Measurements from ENCODE around the gene RPP25. TPM values are rescaled to one million over a fixed set of nuclear protein-coding genes. Genes with fewer than 3 reads are reported as not detected.

RPP25 gene
- total RNA-seq, 5 donors from 2014 or later (not counting 1 experiment from before 2014, with no cell fraction given): 0.79 to 4.2 (median 2.8) TPM

DNA sequence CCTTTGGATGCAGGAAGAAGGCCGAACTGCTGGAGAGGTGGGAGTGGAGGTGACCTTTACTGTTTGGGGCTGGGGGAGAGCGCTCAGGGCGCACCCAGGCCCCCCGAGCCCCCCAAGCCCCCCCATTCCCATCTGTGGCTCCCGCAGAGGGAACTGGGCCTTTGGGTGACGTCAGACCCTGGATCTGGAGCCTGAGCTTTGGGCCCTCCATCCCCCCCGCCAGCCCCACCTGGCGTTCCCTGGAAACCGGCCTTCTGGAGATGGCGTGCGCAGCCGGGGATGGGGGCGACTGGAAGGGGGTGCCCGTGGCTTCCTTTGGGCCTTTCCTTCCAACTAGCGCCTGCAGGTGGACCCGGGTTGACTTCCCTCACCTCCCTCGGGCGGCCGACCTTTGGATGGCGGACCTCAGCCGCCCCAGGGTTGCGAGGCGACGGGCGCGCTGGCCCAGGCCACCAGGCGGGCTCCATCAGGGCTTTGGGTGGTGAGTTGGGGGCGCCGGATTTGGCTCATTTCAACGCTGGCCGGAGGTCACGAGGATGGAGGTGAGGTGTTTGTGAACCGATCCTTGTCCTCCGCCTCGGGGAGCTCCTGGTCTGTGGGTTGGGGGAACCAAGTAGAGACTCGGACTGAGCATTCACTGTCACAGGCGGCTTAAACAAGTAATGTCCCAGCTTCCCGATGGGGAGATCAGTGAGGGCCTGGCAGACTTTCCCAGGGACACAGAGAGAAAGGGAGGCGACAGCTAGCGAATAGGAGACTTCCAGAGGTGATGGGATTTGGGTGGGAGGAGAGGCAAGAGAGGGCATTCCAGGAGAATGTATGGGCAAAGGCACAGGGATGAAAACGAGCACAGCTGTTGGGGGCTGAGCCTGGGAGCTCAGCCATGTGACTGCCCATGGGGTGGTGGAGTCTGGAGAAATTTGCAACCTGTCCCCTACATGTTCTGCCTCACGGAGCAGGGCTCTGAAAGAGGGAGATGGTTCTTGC is 39.5 kb upstream of the RPP25 start:
- Mint-ChIP-seq H3K9me3 (no peaks in the 10 kb centered on the region), H3K27ac (no peak overlapping the region), H3K27me3 (peaks cover 31 to 34% of the 10 kb centered on the region in 2 donors), H3K4me3 (peak overlapping the region; percentile 66 to 85 (median 78)), H3K4me1 (peaks cover 10 to 18% (median 16%) of the 10 kb centered on the region in 3 donors), H3K36me3 (no peaks in the 10 kb centered on the region)
- Histone ChIP-seq H3K9me3 (no peaks in the 10 kb centered on the region), H3K36me3 (ENCODE audit: control insufficient read depth in 2 of 2, extremely low read depth in 1 of 2, insufficient read depth in 1 of 2, low read length in 1 of 2) (no peaks in the 10 kb centered on the region), H3K4me1 (ENCODE audit: control insufficient read depth in 1 of 2, extremely low read depth in 1 of 2, insufficient read depth in 2 of 2, low read length in 2 of 2) (peaks cover 0 to 19% of the 10 kb centered on the region in 2 experiments), H3K27ac (ENCODE audit: low read length) (no peak overlapping the region), H3K4me3 (ENCODE audit: control insufficient read depth in 1 of 2, extremely low read depth in 1 of 2, low read length in 1 of 2) (peak overlapping the region; percentile 66 to 74), H3K27me3 (replicated peaks in 1 of 2; ENCODE audit: control insufficient read depth in 2 of 2, extremely low read depth in 1 of 2, insufficient read depth in 2 of 2, low read length in 1 of 2) (peaks cover 0 to 50% of the 10 kb centered on the region in 2 experiments)
- ATAC-seq (replicated peaks in 1 of 4) (no peak), DNase-seq (peak in 2 of 35 experiments; percentile 3 to 13)
- POLR2A ChIA-PET: no interaction called here
- 38% methylated on average over 36 of the region's 42 CpGs for WGBS (ENCODE audit: insufficient coverage)
- CTCF ChIA-PET: interaction anchor here (0.5 to 1.5 kb wide), 7 partner anchors 19 to 361 kb away, joined by 3 to 6 read pairs (median 3); partner anchors contain the start of genes CPLX3 (in 1 of the 2) and PPCDC (in 1 of the 2)

- under 1% methylated on average over 44 of the region's 58 CpGs for WGBS (ENCODE audit: insufficient coverage)
- Histone ChIP-seq H3K36me3 (ENCODE audit: control insufficient read depth in 2 of 2, extremely low read depth in 1 of 2, insufficient read depth in 1 of 2, low read length in 1 of 2) (no peaks in the 10 kb centered on the region), H3K27me3 (replicated peaks in 1 of 2; ENCODE audit: control insufficient read depth in 2 of 2, extremely low read depth in 1 of 2, insufficient read depth in 2 of 2, low read length in 1 of 2) (peaks cover 0 to 48% of the 10 kb centered on the region in 2 experiments), H3K9me3 (no peaks in the 10 kb centered on the region), H3K4me3 (ENCODE audit: control insufficient read depth in 1 of 2, extremely low read depth in 1 of 2, low read length in 1 of 2) (peak within 1 kb of the TSS; percentile 66 to 74), H3K27ac (ENCODE audit: low read length) (no peak within 1 kb of the TSS), H3K4me1 (ENCODE audit: control insufficient read depth in 1 of 2, extremely low read depth in 1 of 2, insufficient read depth in 2 of 2, low read length in 2 of 2) (peaks cover 0 to 19% of the 10 kb centered on the region in 2 experiments)
- ChIA-PET CTCF (interaction anchor here (0.5 to 1.5 kb wide), 6 partner anchors 20 to 258 kb away, joined by 3 to 6 read pairs (median 3); partner anchors contain the start of genes PPCDC (in 2 of the 2) and CPLX3 (in 1 of the 2)), POLR2A (interaction anchor here in 1 of 2 donors (0.7 kb wide), 1 partner anchor 168 kb away, joined by 5 read pairs; no protein-coding TSS in a partner anchor)
- Mint-ChIP-seq H3K27ac (peak within 1 kb of the TSS in 1 of 2 donors; percentile 67), H3K9me3 (no peaks in the 10 kb centered on the region), H3K27me3 (peaks cover 27 to 34% of the 10 kb centered on the region in 2 donors), H3K36me3 (no peaks in the 10 kb centered on the region), H3K4me3 (peak within 1 kb of the TSS; percentile 77 to 85 (median 78)), H3K4me1 (peaks cover 10 to 18% (median 16%) of the 10 kb centered on the region in 3 donors)
- DNase-seq (peak; percentile 76 to 94 (median 88)), ATAC-seq (replicated peaks in 1 of 4) (peak; percentile 95 to 98 (median 97))
Measured at GRCh38 chr15:74995182-74995778, 38.7 kb upstream of the RPP25 start, which contains the start of gene SCAMP5. TSS of gene SCAMP5 (plus strand) at chr15:74995563. CDS start at chr15:75011840, 16,277 bp downstream.

- H3K9me3 Mint-ChIP-seq: no peaks in the 10 kb centered on the region
- no peak for ATAC-seq (replicated peaks in 1 of 4)
- CTCF ChIA-PET: interaction anchor here (0.9 to 1.5 kb wide), 3 partner anchors 29 to 207 kb away, joined by 3 read pairs; partner anchors contain the start of genes CPLX3 (in 1 of the 2) and PPCDC (in 1 of the 2)
- Histone ChIP-seq H3K4me1 (ENCODE audit: control insufficient read depth in 1 of 2, extremely low read depth in 1 of 2, insufficient read depth in 2 of 2, low read length in 2 of 2) (peaks cover 0 to 19% of the 10 kb centered on the region in 2 experiments), H3K36me3 (ENCODE audit: control insufficient read depth in 2 of 2, extremely low read depth in 1 of 2, insufficient read depth in 1 of 2, low read length in 1 of 2) (no peaks in the 10 kb centered on the region), H3K4me3 (ENCODE audit: control insufficient read depth in 1 of 2, extremely low read depth in 1 of 2, low read length in 1 of 2) (peak overlapping the region in 1 of 2 donors; percentile 66), H3K9me3 (no peaks in the 10 kb centered on the region), H3K27me3 (replicated peaks in 1 of 2; ENCODE audit: control insufficient read depth in 2 of 2, extremely low read depth in 1 of 2, insufficient read depth in 2 of 2, low read length in 1 of 2) (peaks cover 0 to 48% of the 10 kb centered on the region in 2 experiments), H3K27ac (ENCODE audit: low read length) (no peak overlapping the region)
- peaks cover 10 to 18% (median 16%) of the 10 kb centered on the region in 3 donors for H3K4me1 Mint-ChIP-seq
- 97% methylated on average over 3 of the region's 5 CpGs for WGBS (ENCODE audit: insufficient coverage)
- H3K27ac Mint-ChIP-seq: no peak overlapping the region
- POLR2A ChIA-PET: interaction anchor here in 1 of 2 donors (0.7 kb wide), 1 partner anchor 167 kb away, joined by 5 read pairs; no protein-coding TSS in a partner anchor
- no peaks in the 10 kb centered on the region for H3K36me3 Mint-ChIP-seq
- peak overlapping the region; percentile 77 to 85 (median 78) for H3K4me3 Mint-ChIP-seq
- DNase-seq: no peak
- H3K27me3 Mint-ChIP-seq: peaks cover 27 to 32% of the 10 kb centered on the region in 2 donors
Measured at GRCh38 chr15:74994685-74995084, 38.1 kb upstream of the RPP25 start.

DNA sequence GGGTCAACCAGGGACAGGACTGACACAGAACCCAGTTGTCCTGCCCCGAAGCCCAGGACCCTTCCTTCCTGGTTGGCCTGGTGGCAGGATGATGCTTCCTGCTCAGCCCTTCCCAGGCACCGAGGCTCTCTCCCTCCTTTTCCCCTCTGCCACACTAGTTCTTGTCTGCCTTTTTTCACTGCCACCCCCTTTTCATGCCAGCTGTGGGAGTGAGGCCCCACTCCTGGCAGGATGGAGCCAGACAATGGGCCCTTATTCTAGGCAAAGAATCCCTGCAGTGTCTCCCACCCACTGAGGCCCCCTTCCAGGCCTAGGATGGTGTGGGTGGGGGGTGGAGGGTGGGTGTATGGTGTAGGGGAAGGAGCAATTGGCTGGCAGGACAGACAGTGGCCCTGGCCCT is 37.7 kb upstream of the RPP25 start:
- POLR2A ChIA-PET: no interaction called here
- Histone ChIP-seq H3K4me1 (ENCODE audit: control insufficient read depth in 1 of 2, extremely low read depth in 1 of 2, insufficient read depth in 2 of 2, low read length in 2 of 2) (peaks cover 0 to 19% of the 10 kb centered on the region in 2 experiments), H3K4me3 (ENCODE audit: control insufficient read depth in 1 of 2, extremely low read depth in 1 of 2, low read length in 1 of 2) (no peak overlapping the region), H3K36me3 (ENCODE audit: control insufficient read depth in 2 of 2, extremely low read depth in 1 of 2, insufficient read depth in 1 of 2, low read length in 1 of 2) (no peaks in the 10 kb centered on the region), H3K27ac (ENCODE audit: low read length) (no peak overlapping the region), H3K9me3 (no peaks in the 10 kb centered on the region), H3K27me3 (replicated peaks in 1 of 2; ENCODE audit: control insufficient read depth in 2 of 2, extremely low read depth in 1 of 2, insufficient read depth in 2 of 2, low read length in 1 of 2) (peaks cover 0 to 43% of the 10 kb centered on the region in 2 experiments)
- CTCF ChIA-PET: no interaction called here
- 86% methylated on average over 2 of the region's 2 CpGs for WGBS (ENCODE audit: insufficient coverage)
- H3K4me3 Mint-ChIP-seq: peak overlapping the region in 1 of 3 donors; percentile 85
- DNase-seq (no peak), ATAC-seq (replicated peaks in 1 of 4) (no peak)
- no peak overlapping the region for H3K27ac Mint-ChIP-seq
- H3K9me3 Mint-ChIP-seq: no peaks in the 10 kb centered on the region
- H3K36me3 Mint-ChIP-seq: no peaks in the 10 kb centered on the region
- H3K4me1 Mint-ChIP-seq: peaks cover 10 to 18% (median 16%) of the 10 kb centered on the region in 3 donors
- peaks cover 25 to 30% of the 10 kb centered on the region in 2 donors for H3K27me3 Mint-ChIP-seq

GRCh38 chr15:74992619-74993018 is 36.0 kb upstream of the RPP25 start:
- peaks cover 0 to 19% of the 10 kb centered on the region in 2 experiments for H3K4me1 ChIP-seq (ENCODE audit: control insufficient read depth in 1 of 2, extremely low read depth in 1 of 2, insufficient read depth in 2 of 2, low read length in 2 of 2)

More at GRCh38 chr15:74992619-74993018, 36.0 kb upstream of the RPP25 start:
- CTCF ChIA-PET: interaction anchor here in 1 of 2 donors (0.7 kb wide), 1 partner anchor 170 kb away, joined by 5 read pairs; no protein-coding TSS in a partner anchor
- H3K4me3 ChIP-seq (ENCODE audit: control insufficient read depth in 1 of 2, extremely low read depth in 1 of 2, low read length in 1 of 2): no peak overlapping the region
- ATAC-seq (replicated peaks in 1 of 4): no peak
- no peak overlapping the region for H3K27ac Mint-ChIP-seq
- no peaks in the 10 kb centered on the region for H3K9me3 Mint-ChIP-seq
- POLR2A ChIA-PET: no interaction called here
- peaks cover 0 to 29% of the 10 kb centered on the region in 2 experiments for H3K27me3 ChIP-seq (replicated peaks in 1 of 2; ENCODE audit: control insufficient read depth in 2 of 2, extremely low read depth in 1 of 2, insufficient read depth in 2 of 2, low read length in 1 of 2)
- H3K36me3 Mint-ChIP-seq: no peaks in the 10 kb centered on the region
- H3K36me3 ChIP-seq (ENCODE audit: control insufficient read depth in 2 of 2, extremely low read depth in 1 of 2, insufficient read depth in 1 of 2, low read length in 1 of 2): no peaks in the 10 kb centered on the region
- no peak overlapping the region for H3K27ac ChIP-seq (ENCODE audit: low read length)
- no CpG with 5 or more reads among the region's 1 CpG for WGBS (ENCODE audit: insufficient coverage)
- no peak overlapping the region for H3K4me3 Mint-ChIP-seq
- no peak for DNase-seq
- H3K4me1 Mint-ChIP-seq: peaks cover 10 to 18% (median 16%) of the 10 kb centered on the region in 3 donors
- H3K27me3 Mint-ChIP-seq: peaks cover 15 to 22% of the 10 kb centered on the region in 2 donors
- no peaks in the 10 kb centered on the region for H3K9me3 ChIP-seq
